Keratinocyte (primary cell): Measurements from ENCODE around the gene RASGRP3. TPM values are rescaled to one million over a fixed set of nuclear protein-coding genes. Genes with fewer than 3 reads are reported as not detected.

Experiments used
- DNase-seq: peaks from one replicate; pipeline ENCODE4 v3.0.0-alpha.2; 2011; ENCODE audit warnings: low read depth, missing footprints, low spot score
- FAIRE-seq: peaks from 2 replicates; lab custom pipeline; 2011; peaks lifted over from hg19 to GRCh38; lab: Jason Lieb, UNC
- H2AFZ ChIP-seq: 2 replicates; pipeline ENCODE4 v1.6.0; 2012; ENCODE audit warnings: low read length, control low read depth, inconsistent platforms; ENCODE audit not compliant: control insufficient read depth
- H3K27ac ChIP-seq: 2 replicates; pipeline ENCODE4 v1.5.1; 2011; ENCODE audit warnings: low read length; ENCODE audit not compliant: control insufficient read depth, insufficient read depth
- H3K27me3 ChIP-seq: 3 replicates; pipeline ENCODE4 v1.6.0; 2011; ENCODE audit warnings: low read length; ENCODE audit not compliant: control insufficient read depth, insufficient read depth; ENCODE audit errors: extremely low read depth
- H3K36me3 ChIP-seq, 2 experiments: 2 replicates in 1 of 2; 3 replicates in 1 of 2; pipeline ENCODE4 v1.5.1; 2011; ENCODE audit warnings: low read length in 2 of 2, mild to moderate bottlenecking in 1 of 2; ENCODE audit not compliant: control insufficient read depth in 2 of 2, insufficient read depth in 2 of 2; ENCODE audit errors: extremely low read depth in 1 of 2
- H3K4me1 ChIP-seq: 3 replicates; pipeline ENCODE4 v1.5.1; 2011; ENCODE audit warnings: low read length; ENCODE audit not compliant: control insufficient read depth, insufficient read depth; ENCODE audit errors: extremely low read depth
- H3K4me2 ChIP-seq: 3 replicates; pipeline ENCODE4 v1.6.0; 2011; ENCODE audit warnings: low read depth, low read length; ENCODE audit not compliant: control insufficient read depth, insufficient read depth; ENCODE audit errors: extremely low read depth
- H3K4me3 ChIP-seq, 3 experiments: fragments of 200-600 bp in 1 of 3; sonication (generic) in 1 of 3; 2 replicates in 2 of 3; 3 replicates in 1 of 3; pipeline ENCODE4 v1.5.1; 2011 to 2016; ENCODE audit warnings: low read length in 3 of 3, mild to moderate bottlenecking in 3 of 3, control low read depth in 2 of 3, inconsistent platforms in 1 of 3, low read depth in 1 of 3, mixed read lengths in 1 of 3, mixed run types in 1 of 3, moderate library complexity in 1 of 3; ENCODE audit not compliant: control insufficient read depth in 2 of 3, insufficient read depth in 2 of 3; ENCODE audit errors: extremely low read depth in 1 of 3
- H3K79me2 ChIP-seq: 2 replicates; pipeline ENCODE4 v1.6.0; 2012; ENCODE audit warnings: low read length; ENCODE audit not compliant: control insufficient read depth, insufficient read depth
- H3K9ac ChIP-seq: 3 replicates; pipeline ENCODE4 v1.6.0; 2011; ENCODE audit warnings: low read length; ENCODE audit not compliant: control insufficient read depth, insufficient read depth; ENCODE audit errors: extremely low read depth
- H3K9me1 ChIP-seq: 3 replicates; pipeline ENCODE4 v1.6.0; 2011; ENCODE audit warnings: low read length; ENCODE audit not compliant: control insufficient read depth, insufficient read depth; ENCODE audit errors: extremely low read depth
- H3K9me3 ChIP-seq: 2 replicates; pipeline ENCODE4 v1.5.1; 2012; ENCODE audit warnings: low read depth, low read length; ENCODE audit not compliant: control insufficient read depth
- H4K20me1 ChIP-seq: 3 replicates; pipeline ENCODE4 v1.6.0; 2011; ENCODE audit warnings: low read length; ENCODE audit not compliant: control insufficient read depth, insufficient read depth; ENCODE audit errors: extremely low read depth
- CTCF ChIP-seq, 3 experiments: IDR thresholded peaks in 1 of 3; conservative IDR thresholded peaks in 1 of 3; optimal IDR thresholded peaks in 1 of 3; 2 replicates in 2 of 3; 3 replicates in 1 of 3; pipeline versions ENCODE3 to v1.5.1; 2011; ENCODE audit warnings: low read length in 3 of 3, mild to moderate bottlenecking in 3 of 3, moderate library complexity in 2 of 3, control low read depth in 1 of 3, inconsistent platforms in 1 of 3; ENCODE audit not compliant: insufficient read depth in 2 of 3; ENCODE audit errors: extremely low read depth in 1 of 3
- EZH2 ChIP-seq: IDR thresholded peaks from one replicate; pipeline ENCODE4 v1.6.1; 2012; ENCODE audit warnings: inconsistent platforms, mild to moderate bottlenecking, low read length, moderate library complexity
- dilution Hi-C: fragments of 300-500 bp; cut with MboI; formaldehyde crosslinking; loops from one replicate; pipeline ENCODE4 v1.7.0; 2020; ENCODE audit warnings: low sequenced_read_pairs; ENCODE audit not compliant: extremely low pct_ligation_motif_present
- polyA plus RNA-seq, 5 experiments: library from polyadenylated mRNA; depleted of rRNA in 3 of 5; stranded (reverse) in 3 of 5; stranded (forward) in 1 of 5; unstranded in 1 of 5; fragments of >200 nt; gene quantifications; 1 replicate in 1 of 5; 2 replicates in 3 of 5; 3 replicates in 1 of 5; pipeline versions ENCODE4 v1.2.1 to v1.2.3, GENCODE V29; 2011 to 2012; ENCODE audit warnings: missing spikeins in 2 of 5, low read depth in 1 of 5, low replicate concordance in 1 of 5

The RASGRP3 gene
- polyA plus RNA-seq, 1 donor (not counting 4 experiments of a cell fraction or from before 2014, with no cell fraction given) = 0.56 TPM

GRCh38 chr2:33448220-33448899 is 28.1 kb upstream of the RASGRP3 start:
- dilution Hi-C loops = no loop called here
- no peak for TF ChIP-seq EZH2
- no peak for TF ChIP-seq CTCF (optimal IDR thresholded peaks at IDR 0.05 in 1 of 3, IDR thresholded peaks at IDR 0.05 in 1 of 3, conservative IDR thresholded peaks at IDR 0.05 in 1 of 3; ENCODE audit: extremely low read depth in 1 of 3, insufficient read depth in 2 of 3, low read length in 3 of 3)
- no peaks in the 10 kb centered on the region for H3K36me3 ChIP-seq
- no peak overlapping the region for H3K4me3 ChIP-seq
- H2AFZ ChIP-seq = no peak overlapping the region
- H3K4me1 ChIP-seq = no peaks in the 10 kb centered on the region
- H3K27ac ChIP-seq = no peak overlapping the region
- FAIRE-seq (no peak), DNase-seq (no peak)
- H3K79me2 ChIP-seq = no peaks in the 10 kb centered on the region
- no peak overlapping the region for H3K9ac ChIP-seq
- no peak overlapping the region for H3K4me2 ChIP-seq
- H3K9me3 ChIP-seq = no peaks in the 10 kb centered on the region
- H4K20me1 ChIP-seq = no peaks in the 10 kb centered on the region
- no peaks in the 10 kb centered on the region for H3K9me1 ChIP-seq
- no peaks in the 10 kb centered on the region for H3K27me3 ChIP-seq

DNA sequence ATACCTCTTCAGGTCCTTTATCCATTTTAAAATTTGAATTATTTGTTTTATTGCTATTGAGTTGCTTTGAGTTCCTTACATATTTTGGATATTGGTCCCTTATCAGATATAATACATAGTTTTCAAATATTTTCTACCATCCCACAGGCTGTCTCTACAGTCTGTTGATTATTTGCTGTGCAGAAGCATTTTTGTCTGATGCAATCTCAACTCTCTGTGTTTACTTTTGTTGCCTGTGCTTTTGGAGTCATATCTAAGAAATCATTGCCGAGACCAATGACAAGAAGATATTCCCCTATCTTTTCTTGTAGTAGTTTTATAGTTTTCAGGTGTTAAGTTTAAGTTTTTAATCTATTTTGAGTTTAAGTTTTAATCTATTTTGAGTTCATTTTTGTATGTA is 25.2 kb upstream of the RASGRP3 start:
- H3K79me2 ChIP-seq = no peaks in the 10 kb centered on the region
- H3K36me3 ChIP-seq = no peaks in the 10 kb centered on the region
- H3K4me1 ChIP-seq = no peaks in the 10 kb centered on the region
- dilution Hi-C loops = no loop called here
- TF ChIP-seq EZH2 (no peak), CTCF (optimal IDR thresholded peaks at IDR 0.05 in 1 of 3, IDR thresholded peaks at IDR 0.05 in 1 of 3, conservative IDR thresholded peaks at IDR 0.05 in 1 of 3; ENCODE audit: extremely low read depth in 1 of 3, insufficient read depth in 2 of 3, low read length in 3 of 3) (no peak)
- H4K20me1 ChIP-seq = no peaks in the 10 kb centered on the region
- H3K9me3 ChIP-seq = no peaks in the 10 kb centered on the region
- no peak overlapping the region for H3K4me2 ChIP-seq
- no peak overlapping the region for H3K27ac ChIP-seq
- no peak overlapping the region for H3K4me3 ChIP-seq
- H3K9ac ChIP-seq = no peak overlapping the region
- no peak overlapping the region for H2AFZ ChIP-seq
- no peak for DNase-seq
- FAIRE-seq = no peak
- H3K9me1 ChIP-seq = no peaks in the 10 kb centered on the region
- H3K27me3 ChIP-seq = peaks cover 2% of the 10 kb centered on the region
